ENCODE measurements around the gene KRT84.

KRT84 gene

GRCh38 chr12:52341066-52341580, 44.3 kb downstream of the KRT84 start:
- no peak for DNase-seq (ENCODE audit: low spot score)

- no peak for DNase-seq (ENCODE audit: low spot score)
Observed at GRCh38 chr12:52338241-52338960, 47.1 kb downstream of the KRT84 start.

- DNase-seq (ENCODE audit: low spot score): no peak
Observed at GRCh38 chr12:52337054-52337453, 48.4 kb downstream of the KRT84 start.

GRCh38 chr12:52336641-52337040, 48.8 kb downstream of the KRT84 start:
- no peak for DNase-seq (ENCODE audit: low spot score)

GRCh38 chr12:52335598-52336262, 49.7 kb downstream of the KRT84 start:
- DNase-seq (ENCODE audit: low spot score): no peak

- no peak for DNase-seq (ENCODE audit: low spot score)
Observed at GRCh38 chr12:52334185-52334584, 51.3 kb downstream of the KRT84 start.

- DNase-seq (ENCODE audit: low spot score): no peak
Observed at GRCh38 chr12:52333321-52333720, 52.1 kb downstream of the KRT84 start.

- no peak for DNase-seq (ENCODE audit: low spot score)
Observed at GRCh38 chr12:52332381-52332780, 53.1 kb downstream of the KRT84 start.

GRCh38 chr12:52331833-52332232, 53.6 kb downstream of the KRT84 start:
- no peak for DNase-seq (ENCODE audit: low spot score)

GRCh38 chr12:52331039-52331438, 54.4 kb downstream of the KRT84 start:
- DNase-seq (ENCODE audit: low spot score): no peak

- no peak for DNase-seq (ENCODE audit: low spot score)
Observed at GRCh38 chr12:52327830-52328500, 57.5 kb downstream of the KRT84 start.

Data from kidney capillary endothelial cell (primary cell).